HG03460 (cell line): ENCODE measurements around the gene THSD7B.

Source experiments
- ATAC-seq: cut with Tn5 transposase; IDR thresholded peaks from one replicate; pipeline ENCODE4 v1.9.1; 2021; ENCODE audit not compliant: unreplicated experiment

Gene THSD7B

GRCh38 chr2:137185378-137186078, 420.2 kb downstream of the THSD7B start:
- no peak for ATAC-seq

GRCh38 chr2:137187216-137187615, 421.9 kb downstream of the THSD7B start:
- ATAC-seq: no peak

- no peak for ATAC-seq
Observed at GRCh38 chr2:137190411-137191195, 425.3 kb downstream of the THSD7B start.

GRCh38 chr2:137192366-137193310, 427.3 kb downstream of the THSD7B start:
- no peak for ATAC-seq

- no peak for ATAC-seq
Observed at GRCh38 chr2:137193401-137193800, 428.1 kb downstream of the THSD7B start.

GRCh38 chr2:137194111-137194510, 428.8 kb downstream of the THSD7B start:
- ATAC-seq: no peak

- ATAC-seq: no peak
Observed at GRCh38 chr2:137199751-137200150, 434.4 kb downstream of the THSD7B start.

GRCh38 chr2:137202318-137202717, 437.0 kb downstream of the THSD7B start:
- no peak for ATAC-seq

- ATAC-seq: no peak
Observed at GRCh38 chr2:137205324-137205723, 440.0 kb downstream of the THSD7B start.

- no peak for ATAC-seq
Observed at GRCh38 chr2:137206069-137206468, 440.7 kb downstream of the THSD7B start.

GRCh38 chr2:137207030-137207429, 441.7 kb downstream of the THSD7B start:
- no peak for ATAC-seq

- ATAC-seq: no peak
Observed at GRCh38 chr2:137208431-137208891, 443.1 kb downstream of the THSD7B start.

GRCh38 chr2:137210039-137210438, 444.7 kb downstream of the THSD7B start:
- no peak for ATAC-seq

- no peak for ATAC-seq
Observed at GRCh38 chr2:137211761-137212160, 446.4 kb downstream of the THSD7B start.

GRCh38 chr2:137220438-137220993, 455.2 kb downstream of the THSD7B start:
- ATAC-seq: no peak

- no peak for ATAC-seq
Observed at GRCh38 chr2:137221797-137222492, 456.6 kb downstream of the THSD7B start.

- ATAC-seq: no peak
Observed at GRCh38 chr2:137223722-137224121, 458.4 kb downstream of the THSD7B start.

- no peak for ATAC-seq
Observed at GRCh38 chr2:137228566-137228965, 463.2 kb downstream of the THSD7B start.

- ATAC-seq: no peak
Observed at GRCh38 chr2:137229834-137230233, 464.5 kb downstream of the THSD7B start.

GRCh38 chr2:137231628-137232027, 466.3 kb downstream of the THSD7B start:
- ATAC-seq: no peak
